Choroid plexus epithelial cell (primary cell): Measurements from ENCODE around the gene SLC27A2.
"Not testable (repeated sequence)": the region's sequence is repeated elsewhere in the genome, so short reads cannot be mapped to it uniquely, and the experiment has no call there.

Experiments used
- DNase-seq: peaks from one replicate; pipeline ENCODE4 v3.0.0-alpha.2; 2010; ENCODE audit warnings: low read depth
- H3K4me3 ChIP-seq: 2 replicates; pipeline ENCODE4 v1.5.1; 2011; ENCODE audit warnings: low read depth, mild to moderate bottlenecking, control low read depth, low read length, moderate library complexity
- TF ChIP-seq, protein P1 (sequence below): conservative IDR thresholded peaks from 2 replicates; pipeline ENCODE4 v1.5.1; 2011; ENCODE audit warnings: low read depth, mild to moderate bottlenecking, control low read depth, inconsistent platforms, low read length, moderate library complexity

SLC27A2 gene

DNA sequence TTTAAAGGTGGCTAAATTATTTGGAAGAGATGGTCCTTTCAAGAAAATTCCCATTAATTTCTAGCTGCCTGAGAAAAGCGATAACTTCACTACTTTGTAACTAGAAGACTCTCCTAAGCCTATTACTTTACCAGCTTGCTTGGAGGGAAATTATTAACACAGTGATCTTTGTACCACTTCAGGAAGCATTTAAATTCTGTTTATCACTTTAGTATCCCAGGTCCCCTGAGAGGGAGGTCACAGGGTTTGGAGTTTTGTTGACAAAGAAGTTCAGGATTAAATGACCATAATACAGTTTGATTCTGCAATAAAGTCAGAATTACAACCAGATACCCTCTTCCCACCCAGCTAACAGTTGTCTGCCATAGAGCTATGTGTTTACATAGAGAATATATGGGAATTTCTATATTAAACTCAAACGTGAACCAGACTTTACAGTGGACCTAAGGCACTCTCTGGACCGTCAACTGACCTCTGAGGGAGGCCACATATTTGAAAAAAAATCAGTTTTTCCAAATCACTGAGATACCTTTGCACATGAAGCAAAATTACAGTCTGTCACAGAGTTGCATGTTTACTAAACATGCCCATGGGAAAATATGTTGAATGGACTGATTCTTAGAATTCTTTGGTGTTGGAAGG lies 3.0 kb downstream of the SLC27A2 start:
- no peak overlapping the region for H3K4me3 ChIP-seq
- no peak for DNase-seq
- TF ChIP-seq, protein P1, sequence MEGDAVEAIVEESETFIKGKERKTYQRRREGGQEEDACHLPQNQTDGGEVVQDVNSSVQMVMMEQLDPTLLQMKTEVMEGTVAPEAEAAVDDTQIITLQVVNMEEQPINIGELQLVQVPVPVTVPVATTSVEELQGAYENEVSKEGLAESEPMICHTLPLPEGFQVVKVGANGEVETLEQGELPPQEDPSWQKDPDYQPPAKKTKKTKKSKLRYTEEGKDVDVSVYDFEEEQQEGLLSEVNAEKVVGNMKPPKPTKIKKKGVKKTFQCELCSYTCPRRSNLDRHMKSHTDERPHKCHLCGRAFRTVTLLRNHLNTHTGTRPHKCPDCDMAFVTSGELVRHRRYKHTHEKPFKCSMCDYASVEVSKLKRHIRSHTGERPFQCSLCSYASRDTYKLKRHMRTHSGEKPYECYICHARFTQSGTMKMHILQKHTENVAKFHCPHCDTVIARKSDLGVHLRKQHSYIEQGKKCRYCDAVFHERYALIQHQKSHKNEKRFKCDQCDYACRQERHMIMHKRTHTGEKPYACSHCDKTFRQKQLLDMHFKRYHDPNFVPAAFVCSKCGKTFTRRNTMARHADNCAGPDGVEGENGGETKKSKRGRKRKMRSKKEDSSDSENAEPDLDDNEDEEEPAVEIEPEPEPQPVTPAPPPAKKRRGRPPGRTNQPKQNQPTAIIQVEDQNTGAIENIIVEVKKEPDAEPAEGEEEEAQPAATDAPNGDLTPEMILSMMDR = no peak

DNA sequence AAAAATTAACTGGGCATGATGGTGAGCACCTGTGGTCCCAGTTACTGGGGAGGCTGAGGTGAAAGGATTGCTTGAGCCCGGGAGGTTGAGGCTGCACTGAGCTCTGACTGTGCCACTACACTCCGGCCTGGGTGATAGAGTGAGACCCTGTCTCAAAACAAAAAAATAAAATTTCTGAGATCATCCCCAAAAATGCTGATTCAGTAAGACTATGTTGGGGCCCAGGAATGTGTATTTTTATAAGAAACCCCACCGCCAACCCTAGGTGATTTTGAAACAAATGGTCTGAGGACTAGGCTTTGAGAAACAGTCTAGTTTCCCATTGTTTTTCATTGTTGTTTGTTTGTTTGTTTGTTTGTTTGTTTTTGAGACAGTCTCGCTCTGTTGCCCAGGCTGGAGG lies 4.1 kb downstream of the SLC27A2 start:
- no peak for DNase-seq
- no peak overlapping the region for H3K4me3 ChIP-seq
- TF ChIP-seq, protein P1 = no peak

DNA sequence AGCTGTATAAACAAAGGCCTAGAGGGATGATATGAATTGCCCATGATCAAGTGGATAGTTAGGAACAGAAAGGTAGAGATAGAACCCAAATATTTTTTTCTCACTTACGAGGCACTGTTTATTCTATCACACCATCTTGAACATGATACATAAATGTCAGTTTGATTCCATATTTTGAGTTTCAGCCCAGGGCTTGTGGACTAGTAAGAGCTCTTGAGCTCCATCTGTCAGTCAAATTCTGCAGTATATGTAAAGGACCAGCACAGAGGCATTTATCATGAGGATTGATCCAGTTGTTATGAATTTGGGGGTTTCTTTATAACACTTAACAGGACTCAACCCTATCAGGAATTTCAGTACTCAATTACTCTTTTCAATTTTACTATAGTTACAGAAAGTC lies 4.8 kb downstream of the SLC27A2 start:
- H3K4me3 ChIP-seq = no peak overlapping the region
- TF ChIP-seq, protein P1 = no peak
- no peak for DNase-seq

DNA sequence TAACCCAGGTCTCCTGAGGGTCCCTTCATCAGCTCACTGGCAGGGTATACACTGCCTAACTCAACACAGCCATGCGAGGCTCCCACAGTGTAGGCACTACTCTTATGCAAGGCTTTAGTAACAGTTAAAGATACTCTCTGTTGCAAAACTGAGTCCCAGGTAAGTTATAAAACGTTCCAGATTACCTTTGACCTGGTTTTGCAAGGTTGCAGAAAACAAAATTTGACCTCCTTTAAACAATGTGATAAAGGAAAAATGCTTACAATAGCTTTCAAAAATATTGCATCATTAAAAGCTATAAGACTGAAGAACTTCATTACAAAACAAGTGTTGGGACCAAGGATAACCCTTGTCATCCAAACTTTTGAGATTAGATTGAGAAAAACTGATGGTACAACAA lies 5.5 kb downstream of the SLC27A2 start:
- TF ChIP-seq, protein P1 = no peak
- no peak for DNase-seq
- no peak overlapping the region for H3K4me3 ChIP-seq

DNA sequence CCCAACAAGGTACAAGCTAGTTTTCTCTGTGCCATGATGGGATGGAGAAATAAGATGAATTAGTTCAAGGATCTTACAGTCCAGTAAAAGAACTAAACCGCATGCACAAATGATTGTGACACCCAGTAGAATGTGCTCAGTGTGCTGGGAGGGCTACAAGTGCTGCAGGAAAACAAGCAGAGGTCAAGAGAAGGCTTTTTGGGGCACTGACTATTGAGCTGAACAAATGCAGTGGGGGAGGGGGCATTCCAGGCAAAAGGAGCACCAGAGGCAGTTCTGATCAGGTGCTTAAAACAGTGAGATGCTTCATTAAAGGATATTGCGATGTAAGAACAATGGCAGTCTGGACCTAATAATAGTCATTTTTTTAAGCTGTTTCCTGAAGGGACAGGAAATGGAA lies 6.0 kb downstream of the SLC27A2 start:
- H3K4me3 ChIP-seq = no peak overlapping the region
- DNase-seq = no peak
- TF ChIP-seq, protein P1 = no peak

DNA sequence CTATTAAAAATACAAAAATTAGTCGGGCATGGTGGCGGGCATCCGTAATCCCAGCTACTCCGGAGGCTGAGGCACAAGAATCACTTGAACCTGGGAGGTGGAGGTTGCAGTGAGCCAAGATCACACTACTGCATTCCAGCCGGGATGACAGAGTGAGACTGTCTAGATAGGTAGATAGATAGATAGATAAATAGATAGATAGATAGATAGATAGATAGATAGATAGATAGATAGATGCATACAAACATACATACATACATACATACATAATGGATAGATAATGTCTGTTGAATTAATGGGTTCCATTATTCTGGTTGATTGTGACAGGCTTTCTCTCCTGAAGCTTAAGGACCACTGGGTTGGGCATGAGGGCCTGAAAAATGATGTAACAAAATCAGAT lies 6.8 kb downstream of the SLC27A2 start:
- DNase-seq, H3K4me3 ChIP-seq: not testable (repeated sequence)

DNA sequence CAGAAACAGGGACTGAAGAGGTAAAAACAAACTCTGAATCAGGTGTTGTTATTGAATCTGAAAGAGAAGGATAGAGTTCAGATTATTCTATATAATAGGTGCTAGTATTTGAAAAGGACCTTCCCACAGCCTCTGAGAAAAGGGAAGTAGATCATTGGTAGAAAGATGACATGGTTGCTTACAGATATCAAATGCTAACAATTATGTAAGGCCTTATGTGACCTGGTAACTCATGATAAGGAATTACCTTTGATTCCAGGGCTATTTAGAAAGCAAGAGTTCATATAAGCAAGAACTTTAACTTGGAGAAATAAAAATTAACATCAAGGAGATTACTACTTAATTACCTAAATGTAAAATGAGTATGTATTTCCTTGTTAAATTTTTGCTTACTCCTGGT lies 7.6 kb downstream of the SLC27A2 start:
- TF ChIP-seq, protein P1 = no peak
- no peak for DNase-seq
- no peak overlapping the region for H3K4me3 ChIP-seq
